IPS-NIHi7 (cell line): ENCODE measurements around the gene MAPK9.

ENCODE experiments used
- DNase-seq: peaks from one replicate; pipeline ENCODE4 v3.0.0; 2012; ENCODE audit warnings: mixed read lengths; ENCODE audit errors: extremely low spot score

MAPK9 gene

DNA sequence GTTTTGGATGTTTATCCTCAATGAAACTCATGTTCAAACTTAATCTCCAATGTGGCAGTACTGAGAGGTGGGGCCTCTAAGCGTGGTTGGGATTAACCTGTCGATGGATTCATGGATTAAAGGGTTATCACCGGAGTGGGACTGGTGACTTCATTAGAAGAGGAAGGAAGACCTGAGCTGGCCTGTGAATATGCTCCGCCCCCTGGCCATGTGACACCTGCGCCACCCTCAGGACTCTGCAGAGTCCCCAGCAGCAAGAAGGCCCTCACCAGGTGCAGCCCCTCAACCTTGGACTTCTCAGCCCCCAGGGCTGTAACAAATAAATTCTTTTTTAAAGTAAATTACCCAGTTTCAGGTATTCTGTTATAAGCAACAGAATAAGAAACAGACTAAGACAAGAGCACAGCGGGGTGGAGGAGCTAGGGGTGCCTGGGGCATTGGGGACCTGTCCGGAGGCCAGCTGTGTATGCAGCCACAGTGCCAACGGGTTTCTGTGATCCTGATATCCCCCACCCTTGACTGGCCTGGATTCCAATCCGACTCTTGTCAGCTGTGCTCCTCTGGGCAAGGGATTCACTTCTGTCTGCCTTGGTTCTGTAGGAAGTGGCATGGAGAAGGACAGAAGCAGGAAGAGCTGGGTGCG is 3.2 kb upstream of the MAPK9 start:
- DNase-seq, result no peak

DNA sequence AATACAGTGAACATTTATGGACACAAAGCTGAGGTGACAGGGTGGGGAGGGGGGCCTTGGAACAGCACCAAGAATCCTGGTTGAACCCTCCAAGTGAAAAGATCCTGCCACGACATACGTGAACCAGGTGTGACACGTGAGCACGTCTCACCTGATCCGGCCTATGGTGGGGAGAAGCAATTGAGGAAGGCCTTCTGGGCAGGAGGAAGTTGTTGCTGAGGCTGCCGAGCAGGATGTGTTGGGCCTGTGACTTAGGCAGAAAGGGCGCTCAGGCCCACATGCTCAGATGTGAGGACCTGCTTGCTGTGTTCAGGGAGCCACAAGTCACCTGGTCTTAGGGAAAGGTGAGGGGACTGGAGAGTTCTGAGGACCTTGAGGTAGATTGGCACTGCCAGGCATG is 2.5 kb upstream of the MAPK9 start:
- no peak for DNase-seq

DNA sequence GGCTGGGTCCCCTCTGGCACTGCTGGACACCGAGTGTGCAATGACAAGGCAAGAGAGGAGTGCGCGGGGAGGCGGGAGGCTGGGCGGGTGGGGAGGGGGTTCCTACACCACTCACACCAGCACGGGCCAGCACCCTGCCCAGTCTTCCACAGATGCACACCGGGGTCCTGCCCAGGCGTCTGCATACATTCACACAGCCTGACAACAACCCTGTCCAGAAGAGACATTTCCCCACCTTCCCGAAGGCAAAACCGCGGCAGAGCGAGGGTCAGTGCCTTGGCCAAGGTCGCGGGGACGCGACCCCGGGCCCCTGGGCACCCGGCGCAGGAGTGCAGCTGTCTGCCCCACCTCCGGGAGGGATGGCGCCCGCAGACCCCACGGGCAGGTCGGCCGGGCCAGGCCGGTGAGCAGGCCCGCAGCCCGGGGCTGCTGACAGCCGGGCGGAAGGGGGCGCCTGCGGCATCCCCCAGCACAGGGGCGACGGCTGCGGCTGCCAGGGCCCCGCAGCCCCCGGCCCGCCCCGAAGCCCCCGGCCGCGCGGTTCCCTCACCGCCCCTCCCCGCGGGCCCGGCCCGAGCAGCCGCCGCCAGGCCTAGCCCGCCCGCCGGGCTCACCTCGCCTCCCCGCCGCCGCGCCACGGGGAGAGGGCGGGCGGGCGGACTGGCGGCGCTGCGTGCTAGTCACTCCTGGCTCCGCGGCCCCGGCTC is 496 bp downstream of the MAPK9 start:
- peak; percentile 63 for DNase-seq

DNA sequence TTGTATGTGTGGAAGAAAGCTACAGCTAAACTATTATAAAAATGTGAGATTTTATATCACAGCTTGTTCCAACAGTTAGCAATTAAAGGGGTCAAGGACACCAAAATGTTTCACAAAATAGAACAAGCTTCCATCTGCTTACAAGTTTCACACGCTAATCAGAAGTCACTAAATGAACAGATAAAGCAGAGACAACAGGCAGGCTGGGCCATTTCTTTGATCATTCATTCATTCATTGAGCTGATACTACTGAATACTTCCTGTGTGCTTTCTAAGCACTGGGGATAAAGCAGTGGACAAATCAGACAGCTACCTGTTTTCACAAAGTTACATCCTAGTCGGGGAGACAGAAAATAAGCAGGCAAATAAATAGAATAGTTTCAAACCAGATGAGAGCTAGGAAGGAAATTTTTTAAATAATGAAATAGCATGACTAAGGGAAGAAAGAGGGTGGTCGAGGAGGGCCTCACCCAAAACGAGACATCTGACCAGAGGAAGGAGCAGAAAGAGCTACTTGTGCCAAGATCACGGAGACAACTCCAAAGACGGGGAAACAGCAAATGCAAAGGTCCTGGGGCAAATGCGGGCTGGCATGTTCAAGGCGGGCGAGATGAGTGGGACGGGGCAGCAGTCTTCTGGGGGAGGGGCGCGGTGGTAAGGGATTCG is 1.2 kb downstream of the MAPK9 start:
- DNase-seq, result no peak

- no peak for DNase-seq
Measured at GRCh38 chr5:180289966-180290365, 1.9 kb downstream of the MAPK9 start.

DNA sequence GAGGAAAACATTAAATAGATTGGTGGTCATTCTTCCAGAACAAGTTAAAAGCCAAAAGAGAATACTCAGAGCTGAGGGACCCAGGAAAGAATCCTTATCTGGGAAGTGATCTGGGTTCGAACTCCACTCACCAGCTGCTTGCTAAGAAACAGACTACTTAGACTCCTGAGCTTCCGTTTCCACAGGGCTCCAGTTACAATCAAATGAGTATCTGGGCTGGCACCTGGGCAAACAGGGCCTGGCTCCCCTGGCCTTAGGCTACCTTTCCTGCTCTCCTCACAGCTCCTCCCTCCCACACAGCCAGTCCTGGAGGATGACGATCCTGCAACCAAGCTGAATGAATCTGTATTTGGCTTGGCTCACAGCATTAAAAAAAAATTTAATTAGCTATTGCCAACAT is 2.5 kb downstream of the MAPK9 start:
- no peak for DNase-seq

GRCh38 chr5:180287868-180288267 is 4.0 kb downstream of the MAPK9 start:
- no peak for DNase-seq

DNA sequence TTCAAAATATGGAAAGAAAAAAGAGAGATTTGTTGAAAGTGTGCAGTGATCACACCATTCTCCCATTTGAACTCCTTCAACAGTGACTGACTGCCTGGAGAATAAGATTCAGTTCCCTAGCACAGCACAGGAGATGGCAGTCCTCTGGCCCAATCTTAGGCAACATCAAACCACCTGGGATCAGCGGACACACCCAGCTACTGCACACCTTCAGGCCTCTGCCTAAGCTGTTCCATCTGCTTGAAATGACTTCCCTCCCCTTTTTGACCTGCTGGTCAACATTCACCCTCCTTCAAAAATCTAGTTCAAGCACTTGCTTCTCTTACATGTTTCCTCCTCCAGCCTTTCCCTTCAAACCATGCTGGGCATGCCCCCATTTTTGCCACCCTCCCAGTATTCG is 4.5 kb downstream of the MAPK9 start:
- DNase-seq, result no peak

DNA sequence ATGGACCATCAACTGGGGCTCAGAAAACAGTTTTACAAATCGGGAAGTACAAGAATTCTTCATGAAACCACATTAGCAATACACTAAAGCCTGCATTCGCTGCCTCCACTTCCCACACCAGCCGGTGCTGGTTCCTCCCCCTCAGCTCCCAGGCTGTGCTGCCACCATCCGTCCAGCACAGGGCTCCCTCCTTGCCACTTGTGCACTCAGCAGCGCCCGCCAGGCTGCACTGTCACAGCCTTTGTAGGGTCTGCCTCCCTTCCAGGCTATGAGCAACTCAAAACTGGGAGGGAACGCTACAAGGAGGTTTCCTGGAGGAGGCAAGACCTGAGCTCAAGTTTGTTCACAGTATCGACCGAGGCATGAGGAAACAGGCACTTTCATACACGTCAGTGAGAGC is 7.7 kb downstream of the MAPK9 start:
- peak; percentile 24 for DNase-seq

- DNase-seq, result no peak
Measured at GRCh38 chr5:180283026-180283615, 8.8 kb downstream of the MAPK9 start.

- DNase-seq, result no peak
Measured at GRCh38 chr5:180282281-180282680, 9.6 kb downstream of the MAPK9 start.

DNA sequence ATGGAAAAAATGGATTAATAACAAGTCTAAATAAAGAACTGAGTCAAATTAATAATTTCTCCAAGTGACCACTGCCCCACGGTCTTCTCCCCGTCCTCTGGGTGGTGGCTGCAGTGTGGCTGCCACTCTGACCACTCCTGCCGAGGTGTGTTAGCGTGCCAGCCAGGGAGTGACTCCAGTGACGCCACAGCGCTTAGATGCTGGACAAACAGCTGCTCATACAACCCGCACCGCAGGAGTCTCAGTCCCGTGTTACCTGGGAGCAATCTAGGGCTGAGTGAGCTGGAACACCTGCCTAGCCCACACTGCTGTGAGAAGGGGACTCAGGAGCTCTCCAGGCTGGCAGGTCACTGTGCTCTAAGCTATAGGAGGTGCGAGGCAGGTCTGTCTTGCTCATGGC is 10.2 kb downstream of the MAPK9 start:
- DNase-seq, result no peak

DNA sequence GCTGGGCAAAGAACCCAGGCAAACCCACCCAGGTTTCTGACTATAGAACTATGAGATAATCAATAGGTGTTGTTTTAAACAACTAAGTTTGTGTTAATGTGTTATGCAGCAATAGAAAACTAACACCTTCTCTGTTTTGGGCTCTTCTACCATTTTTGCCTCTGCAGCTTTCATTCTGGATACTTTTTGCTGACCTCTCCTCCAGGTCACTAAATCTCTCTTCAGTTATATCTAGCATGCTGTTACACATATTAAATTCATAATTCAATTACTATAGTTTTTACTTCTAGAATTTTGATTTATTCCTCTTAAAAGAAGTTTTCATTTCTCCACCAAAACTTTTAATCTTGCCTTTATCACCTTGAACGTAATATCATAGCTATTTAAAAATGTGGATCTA is 17.2 kb downstream of the MAPK9 start:
- DNase-seq, result no peak

DNA sequence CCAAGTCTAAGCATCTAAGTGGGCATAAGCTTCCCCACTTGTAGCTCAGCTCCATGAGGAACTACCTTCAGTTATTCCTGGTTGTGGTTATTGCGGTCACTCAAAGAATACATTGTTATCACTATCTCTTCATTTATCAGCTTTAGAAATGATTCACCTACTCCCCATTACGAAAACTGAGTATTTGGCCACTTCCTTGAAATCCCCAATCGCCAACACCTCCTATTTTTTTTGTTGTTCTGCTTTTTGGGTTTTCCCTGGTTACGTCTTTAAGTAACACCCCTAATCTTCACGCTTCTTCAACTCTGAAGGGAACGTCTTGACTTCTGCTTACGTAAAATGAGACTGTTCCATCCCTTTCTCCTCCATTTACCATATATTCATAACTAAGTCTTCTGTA is 20.7 kb downstream of the MAPK9 start:
- no peak for DNase-seq

- DNase-seq, result no peak
Measured at GRCh38 chr5:180259260-180259611, 32.6 kb downstream of the MAPK9 start.

GRCh38 chr5:180253036-180253824 is 38.7 kb downstream of the MAPK9 start:
- no peak for DNase-seq

DNA sequence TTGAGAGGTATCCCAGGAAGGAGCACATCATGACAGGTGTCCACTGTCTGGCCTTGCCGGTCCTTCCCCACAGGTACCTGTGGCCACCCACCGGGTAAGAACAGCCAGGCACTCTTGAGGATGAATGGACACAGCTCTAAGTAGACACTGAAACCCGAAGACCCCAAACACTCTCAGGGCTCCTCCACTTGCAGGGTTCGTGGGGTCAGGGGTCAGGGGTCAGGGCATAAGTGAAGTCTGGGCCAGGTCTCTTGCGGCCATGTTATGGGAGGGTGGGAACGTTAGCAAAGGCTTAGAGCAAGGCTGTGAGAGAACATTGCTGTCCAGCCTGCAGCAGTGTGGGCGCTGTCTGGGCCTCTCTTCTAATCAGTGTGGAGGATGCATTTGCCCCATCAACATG is 40.0 kb downstream of the MAPK9 start:
- DNase-seq, result no peak

DNA sequence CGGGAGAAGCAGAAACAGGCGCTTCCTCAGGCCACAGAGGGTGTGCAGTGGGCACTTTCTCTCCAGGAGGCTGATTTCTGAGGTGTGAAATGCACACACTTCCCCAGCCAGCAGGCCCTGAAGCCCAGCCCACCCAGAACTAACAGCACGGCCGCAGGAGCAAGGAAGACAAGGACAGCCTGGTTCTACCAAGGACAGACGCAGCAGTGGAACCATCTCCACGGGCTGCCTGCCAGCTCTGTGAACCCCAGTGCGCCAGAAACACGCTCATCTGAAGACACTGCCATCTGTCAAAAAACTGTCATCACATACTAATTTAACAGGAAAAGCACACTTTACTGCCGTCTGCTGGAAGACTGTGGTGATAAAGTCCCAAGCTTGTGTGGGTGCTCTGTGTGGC is 40.7 kb downstream of the MAPK9 start:
- no peak for DNase-seq

GRCh38 chr5:180250329-180250728 is 41.6 kb downstream of the MAPK9 start:
- DNase-seq, result no peak

GRCh38 chr5:180241600-180241999 is 50.3 kb downstream of the MAPK9 start:
- DNase-seq, result no peak

GRCh38 chr5:180238631-180239030 is 53.3 kb downstream of the MAPK9 start:
- no peak for DNase-seq

GRCh38 chr5:180235846-180236245 is 56.0 kb downstream of the MAPK9 start:
- no peak for DNase-seq
